Endothelial cell of umbilical vein (primary cell): ENCODE measurements around the gene OR51E2. TPM values are rescaled to one million over a fixed set of nuclear protein-coding genes. Genes with fewer than 3 reads are reported as not detected.

Experiments used
- BruUV-seq: library from RNA; stranded (reverse); fragments of 400-500 nt; replicated peaks from 2 replicates; lab custom pipeline; 2021; lab: Mats Ljungman, UMichigan
- CTCF ChIA-PET: fragments of 300-600, 350-600 bp; sonication (Branson Sonifier 250); formaldehyde crosslinking; loops from one replicate; lab custom pipeline; 2021; ENCODE audit warnings: antibody characterized with exemption, inconsistent platforms; lab: Charles Lee
- POLR2A ChIA-PET: fragments of 300-600, 350-600 bp; sonication (Branson Sonifier 250); formaldehyde crosslinking; loops from one replicate; lab custom pipeline; 2021; ENCODE audit warnings: antibody characterized with exemption, inconsistent platforms; lab: Charles Lee
- DNase-seq: peaks from one replicate; pipeline ENCODE4 v3.0.0-alpha.2; 2011; ENCODE audit warnings: low read depth, low spot score
- FAIRE-seq: peaks from 2 replicates; lab custom pipeline; 2011; peaks lifted over from hg19 to GRCh38; lab: Jason Lieb, UNC
- H2AFZ ChIP-seq: 2 replicates; pipeline ENCODE4 v1.6.0; 2012; ENCODE audit warnings: low read depth, low read length, control low read depth, inconsistent platforms
- H3K27ac ChIP-seq: 2 replicates; pipeline ENCODE4 v1.5.1; 2011; ENCODE audit warnings: low read depth, mild to moderate bottlenecking, control low read depth, low read length, moderate library complexity; ENCODE audit not compliant: insufficient read depth
- H3K27me3 ChIP-seq, 2 experiments: 2 replicates each; pipeline versions ENCODE4 v1.6.0 to v1.6.1; 2011; ENCODE audit warnings: low read length in 2 of 2, mixed read lengths in 1 of 2; ENCODE audit not compliant: control insufficient read depth in 2 of 2, insufficient read depth in 2 of 2
- H3K36me3 ChIP-seq, 2 experiments: 2 replicates in 1 of 2; 3 replicates in 1 of 2; pipeline ENCODE4 v1.5.1; 2011; ENCODE audit warnings: low read length in 2 of 2, mild to moderate bottlenecking in 1 of 2, moderate library complexity in 1 of 2; ENCODE audit not compliant: control insufficient read depth in 2 of 2, insufficient read depth in 2 of 2; ENCODE audit errors: extremely low read depth in 1 of 2
- H3K4me1 ChIP-seq: 3 replicates; pipeline ENCODE4 v1.5.1; 2011; ENCODE audit warnings: mild to moderate bottlenecking, low read length; ENCODE audit not compliant: control insufficient read depth, insufficient read depth; ENCODE audit errors: extremely low read depth
- H3K4me2 ChIP-seq: 2 replicates; pipeline ENCODE4 v1.6.1; 2011; ENCODE audit warnings: low read length, control low read depth, mixed read lengths; ENCODE audit not compliant: insufficient read depth
- H3K4me3 ChIP-seq, 3 experiments: fragments of 200-600 bp in 1 of 3; sonication (generic), shearing (Covaris generic) in 1 of 3; replicated peaks in 1 of 3; 2 replicates each; pipeline ENCODE4 v1.5.1; 2011 to 2016; ENCODE audit warnings: control low read depth in 3 of 3, low read length in 3 of 3, mild to moderate bottlenecking in 2 of 3, inconsistent platforms in 1 of 3, low read depth in 1 of 3, moderate library complexity in 1 of 3; ENCODE audit not compliant: insufficient read depth in 1 of 3
- H3K79me2 ChIP-seq: 2 replicates; pipeline ENCODE4 v1.6.0; 2012; ENCODE audit warnings: low read length, inconsistent platforms; ENCODE audit not compliant: control insufficient read depth, insufficient read depth
- H3K9ac ChIP-seq: replicated peaks from 2 replicates; pipeline ENCODE3; 2011; ENCODE audit warnings: low read length, control low read depth; ENCODE audit not compliant: insufficient read depth; ENCODE audit errors: extremely low read depth
- H3K9me1 ChIP-seq: replicated peaks from 3 replicates; pipeline ENCODE4 v1.6.0; 2011; ENCODE audit warnings: mild to moderate bottlenecking, low read length; ENCODE audit not compliant: control insufficient read depth, insufficient read depth; ENCODE audit errors: extremely low read depth
- H3K9me3 ChIP-seq: replicated peaks from 2 replicates; pipeline ENCODE4 v1.5.1; 2012; ENCODE audit warnings: low read length, inconsistent platforms; ENCODE audit not compliant: control insufficient read depth, insufficient read depth
- H4K20me1 ChIP-seq: replicated peaks from 2 replicates; pipeline ENCODE3; 2011; ENCODE audit warnings: mild to moderate bottlenecking, low read length; ENCODE audit not compliant: control insufficient read depth, insufficient read depth; ENCODE audit errors: extremely low read depth
- EZH2 ChIP-seq: IDR thresholded peaks from 2 replicates; pipeline ENCODE4 v1.6.1; 2012; ENCODE audit warnings: borderline replicate concordance, low read depth, mild to moderate bottlenecking, moderate library complexity, low read length, inconsistent platforms; ENCODE audit not compliant: severe bottlenecking
- FOS ChIP-seq: IDR thresholded peaks from 2 replicates; pipeline ENCODE4 v1.6.1; 2011; ENCODE audit warnings: mild to moderate bottlenecking, low read length, moderate library complexity, borderline replicate concordance; ENCODE audit not compliant: insufficient read depth
- GATA2 ChIP-seq: IDR thresholded peaks from 2 replicates; pipeline ENCODE4 v1.7.0; 2011; ENCODE audit warnings: low read depth, mild to moderate bottlenecking, moderate library complexity, mixed read lengths, low read length; ENCODE audit not compliant: insufficient read length, insufficient read depth
- JUN ChIP-seq: IDR thresholded peaks from 2 replicates; pipeline ENCODE4 v1.6.1; 2011; ENCODE audit warnings: borderline replicate concordance, low read depth; ENCODE audit not compliant: insufficient read length, insufficient read depth
- MYC ChIP-seq: IDR thresholded peaks from one replicate; pipeline ENCODE4 v1.6.1; 2011; ENCODE audit warnings: mild to moderate bottlenecking, low read depth, low read length
- POLR2A ChIP-seq: IDR thresholded peaks from 2 replicates; pipeline ENCODE4 v1.6.1; 2012; ENCODE audit warnings: low read depth, mild to moderate bottlenecking, control low read depth, low read length
- POLR2AphosphoS5 ChIP-seq: IDR thresholded peaks from 2 replicates; pipeline ENCODE4 v1.6.1; 2012; ENCODE audit warnings: low read depth, mild to moderate bottlenecking, control low read depth, low read length, moderate library complexity; ENCODE audit not compliant: insufficient read depth
- dilution Hi-C: fragments of 300-500 bp; cut with MboI; formaldehyde crosslinking; loops from one replicate; pipeline ENCODE4 v1.15.0; 2019; ENCODE audit warnings: low sequenced_read_pairs; ENCODE audit not compliant: extremely low pct_ligation_motif_present
- intact Hi-C: fragments of 100-400 bp; cut with micrococcal nuclease; formaldehyde crosslinking; loops from one replicate; pipeline ENCODE4 v1.10.0; 2022
- polyA plus RNA-seq, 4 experiments: library from polyadenylated mRNA; depleted of rRNA in 3 of 4; stranded (reverse) in 3 of 4; unstranded in 1 of 4; fragments of >200 nt; gene quantifications; 2 replicates each; pipeline versions ENCODE4 v1.2.1 to v1.2.3, GENCODE V29; 2011 to 2012; ENCODE audit warnings: missing spikeins in 1 of 4
- total RNA-seq: library from RNA; stranded (reverse); gene quantifications from 2 replicates; pipeline ENCODE4 v1.2.3, GENCODE V29; 2021
- TF ChIP-seq, protein P1 (sequence below): IDR thresholded peaks from 2 replicates; pipeline ENCODE4 v1.6.1; 2011; ENCODE audit not compliant: insufficient read depth, insufficient read length
- TF ChIP-seq, protein P2 (sequence below), 2 donors: IDR thresholded peaks; 1 replicate in 1 of 2; 2 replicates in 1 of 2; pipeline ENCODE4 v1.5.1; 2011; ENCODE audit warnings: low read length in 2 of 2, mild to moderate bottlenecking in 2 of 2, moderate library complexity in 2 of 2, control low read depth in 1 of 2, inconsistent platforms in 1 of 2, low read depth in 1 of 2; ENCODE audit not compliant: insufficient read depth in 1 of 2; ENCODE audit errors: extremely low read depth in 1 of 2

The OR51E2 gene
- total and polyA plus RNA-seq, 2 donors (not counting 3 experiments of a cell fraction or from before 2014, with no cell fraction given), result not detected

DNA sequence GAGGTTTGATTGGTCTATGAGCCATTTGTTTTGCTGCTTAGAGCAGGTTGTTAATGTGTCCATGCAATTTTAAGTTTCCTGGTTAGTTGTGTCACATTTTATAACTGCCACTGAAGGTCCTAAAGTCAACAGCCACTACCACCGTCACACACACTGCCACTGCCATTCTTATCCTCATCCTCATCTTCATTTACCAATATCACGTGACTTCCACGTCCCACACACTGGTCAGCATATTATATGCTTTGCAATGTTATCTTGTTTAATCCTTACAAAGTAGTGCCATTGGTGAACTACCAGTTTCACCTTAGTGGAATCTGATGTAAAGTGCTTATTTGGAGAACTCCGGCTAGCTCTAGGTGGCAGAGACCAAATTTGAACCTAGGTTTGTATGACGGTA lies 16.6 kb upstream of the OR51E2 start:
- POLR2A ChIA-PET, result no interaction called here
- H4K20me1 ChIP-seq, result no peaks in the 10 kb centered on the region

DNA sequence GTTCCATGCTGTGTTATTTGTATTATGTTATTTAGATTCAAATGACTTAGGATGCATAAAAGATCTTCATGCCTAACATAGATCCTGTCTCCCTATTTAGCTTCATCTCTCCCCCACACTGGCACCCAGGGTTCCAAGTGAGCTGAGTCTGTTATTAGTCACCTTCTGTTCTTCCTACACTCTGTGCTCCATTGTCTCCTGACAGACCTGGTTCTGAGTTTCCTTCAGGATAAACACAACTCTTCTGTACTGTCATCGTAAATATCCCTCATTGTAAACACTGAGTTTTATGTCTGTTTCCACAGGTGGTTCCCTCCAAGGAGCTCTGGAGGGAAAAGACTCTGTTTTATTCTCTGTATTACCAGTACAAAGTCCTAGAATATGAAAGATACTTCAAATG lies 15.6 kb upstream of the OR51E2 start:
- Histone ChIP-seq H3K27ac (no peak overlapping the region), H2AFZ (no peak overlapping the region), H3K4me3 (no peak overlapping the region), H3K36me3 (no peaks in the 10 kb centered on the region), H3K27me3 (no peaks in the 10 kb centered on the region), H3K79me2 (no peaks in the 10 kb centered on the region), H3K4me2 (no peak overlapping the region), H3K9me1 (no peaks in the 10 kb centered on the region), H3K9me3 (no peaks in the 10 kb centered on the region), H4K20me1 (no peaks in the 10 kb centered on the region), H3K4me1 (no peaks in the 10 kb centered on the region), H3K9ac (no peak overlapping the region)
- FAIRE-seq, result no peak
- ChIA-PET POLR2A (no interaction called here), CTCF (no interaction called here)
- BruUV-seq, result no TSS peak
- intact Hi-C loops (no loop called here), dilution Hi-C loops (no loop called here)
- no peak for TF ChIP-seq JUN
- no peak for TF ChIP-seq MYC
- TF ChIP-seq POLR2AphosphoS5, result no peak
- no peak for TF ChIP-seq EZH2
- TF ChIP-seq POLR2A, result no peak
- TF ChIP-seq, protein P1, sequence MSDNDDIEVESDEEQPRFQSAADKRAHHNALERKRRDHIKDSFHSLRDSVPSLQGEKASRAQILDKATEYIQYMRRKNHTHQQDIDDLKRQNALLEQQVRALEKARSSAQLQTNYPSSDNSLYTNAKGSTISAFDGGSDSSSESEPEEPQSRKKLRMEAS, result no peak
- no peak for TF ChIP-seq GATA2
- no peak for TF ChIP-seq FOS
- TF ChIP-seq, protein P2, sequence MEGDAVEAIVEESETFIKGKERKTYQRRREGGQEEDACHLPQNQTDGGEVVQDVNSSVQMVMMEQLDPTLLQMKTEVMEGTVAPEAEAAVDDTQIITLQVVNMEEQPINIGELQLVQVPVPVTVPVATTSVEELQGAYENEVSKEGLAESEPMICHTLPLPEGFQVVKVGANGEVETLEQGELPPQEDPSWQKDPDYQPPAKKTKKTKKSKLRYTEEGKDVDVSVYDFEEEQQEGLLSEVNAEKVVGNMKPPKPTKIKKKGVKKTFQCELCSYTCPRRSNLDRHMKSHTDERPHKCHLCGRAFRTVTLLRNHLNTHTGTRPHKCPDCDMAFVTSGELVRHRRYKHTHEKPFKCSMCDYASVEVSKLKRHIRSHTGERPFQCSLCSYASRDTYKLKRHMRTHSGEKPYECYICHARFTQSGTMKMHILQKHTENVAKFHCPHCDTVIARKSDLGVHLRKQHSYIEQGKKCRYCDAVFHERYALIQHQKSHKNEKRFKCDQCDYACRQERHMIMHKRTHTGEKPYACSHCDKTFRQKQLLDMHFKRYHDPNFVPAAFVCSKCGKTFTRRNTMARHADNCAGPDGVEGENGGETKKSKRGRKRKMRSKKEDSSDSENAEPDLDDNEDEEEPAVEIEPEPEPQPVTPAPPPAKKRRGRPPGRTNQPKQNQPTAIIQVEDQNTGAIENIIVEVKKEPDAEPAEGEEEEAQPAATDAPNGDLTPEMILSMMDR (IDR thresholded peaks at IDR 0.05; ENCODE audit: extremely low read depth in 1 of 2, insufficient read depth in 1 of 2, low read depth in 1 of 2, low read length in 2 of 2), result no peak
- DNase-seq, result no peak

More for the DNA sequence above, 16.6 kb upstream of the OR51E2 start:
- Histone ChIP-seq H3K4me3 (no peak overlapping the region), H3K79me2 (no peaks in the 10 kb centered on the region), H3K27me3 (no peaks in the 10 kb centered on the region), H3K4me1 (no peaks in the 10 kb centered on the region), H3K36me3 (no peaks in the 10 kb centered on the region), H3K9me3 (no peaks in the 10 kb centered on the region), H2AFZ (no peak overlapping the region), H3K27ac (no peak overlapping the region), H3K4me2 (no peak overlapping the region), H3K9me1 (no peaks in the 10 kb centered on the region), H3K9ac (no peak overlapping the region)
- CTCF ChIA-PET, result no interaction called here
- intact Hi-C loops, result no loop called here
- DNase-seq (no peak), FAIRE-seq (no peak)
- BruUV-seq, result no TSS peak
- dilution Hi-C loops, result no loop called here
- TF ChIP-seq POLR2AphosphoS5 (no peak), FOS (no peak)
